Central memory CD4-positive, alpha-beta T cell (primary cell): ENCODE results near the gene ZSCAN5A.
"Not testable (repeated sequence)": the region's sequence is repeated elsewhere in the genome, so short reads cannot be mapped to it uniquely, and the experiment has no call there.

ENCODE experiments used
- DNase-seq: peaks from one replicate; pipeline ENCODE4 v3.0.0; 2022

Gene ZSCAN5A

DNA sequence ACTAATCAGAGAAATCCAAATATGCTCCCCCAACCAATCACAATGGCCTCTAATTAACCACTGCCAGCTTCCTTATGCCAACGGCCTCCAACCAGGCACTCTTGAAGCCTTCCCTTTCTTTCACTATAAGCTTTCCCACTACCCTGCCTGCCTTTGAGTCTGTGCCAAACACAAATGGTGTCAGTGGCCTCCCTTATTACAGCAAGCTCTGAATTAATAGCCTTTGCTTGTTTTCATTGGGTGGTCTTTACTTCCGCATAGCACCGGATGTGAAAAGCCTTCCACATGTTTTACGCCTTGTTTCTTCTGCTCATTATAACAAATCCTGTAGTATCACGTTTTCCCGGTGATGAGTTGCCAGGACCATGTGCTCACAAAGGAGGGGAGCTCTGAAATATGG is 43.5 kb downstream of the ZSCAN5A start:
- no peak for DNase-seq

GRCh38 chr19:56270676-56271075 is 44.0 kb downstream of the ZSCAN5A start:
- DNase-seq = no peak

DNA sequence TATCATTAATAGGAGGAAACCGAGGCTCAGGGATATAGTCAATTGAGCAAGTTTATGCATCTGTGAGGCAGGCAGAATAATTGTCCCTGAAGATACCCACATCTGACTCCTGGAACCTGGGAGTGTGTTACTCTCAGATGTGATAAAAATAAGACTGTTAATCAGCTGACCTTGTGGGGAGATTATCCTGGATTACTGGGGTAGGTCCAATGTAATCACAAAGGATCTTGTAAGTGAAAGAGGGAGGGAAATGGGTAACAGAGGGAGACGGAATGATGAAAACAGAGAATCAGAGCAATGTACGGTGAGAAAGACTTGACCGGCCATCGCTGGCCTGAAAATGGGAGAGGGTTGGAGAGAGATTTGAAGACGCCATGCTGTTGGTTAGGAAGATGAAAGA is 45.3 kb downstream of the ZSCAN5A start:
- no peak for DNase-seq

- no peak for DNase-seq
Observed at GRCh38 chr19:56266051-56266450, 48.6 kb downstream of the ZSCAN5A start.

DNA sequence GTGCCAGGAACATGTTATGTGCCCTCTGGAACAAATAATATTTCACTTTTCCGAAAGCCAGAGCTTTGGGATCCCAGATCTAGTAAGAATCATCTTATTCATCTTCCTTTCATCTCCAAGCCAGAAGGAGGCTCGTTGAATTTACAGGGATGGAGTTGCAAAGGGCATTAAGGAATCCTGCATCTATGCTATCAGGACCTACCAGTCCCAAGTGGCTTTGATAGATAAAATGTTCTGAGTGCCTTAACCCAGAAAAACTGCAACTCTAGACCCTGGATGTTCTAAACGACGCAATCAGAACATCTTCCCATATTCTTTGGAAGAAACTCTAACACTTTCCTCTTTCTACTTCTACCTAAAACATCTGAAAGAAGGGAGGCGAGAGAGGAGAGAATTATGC is 51.3 kb downstream of the ZSCAN5A start:
- DNase-seq = no peak

- not testable (repeated sequence) for DNase-seq
Observed at GRCh38 chr19:56261932-56262331, 52.7 kb downstream of the ZSCAN5A start.

- DNase-seq = no peak
Observed at GRCh38 chr19:56261145-56261544, 53.5 kb downstream of the ZSCAN5A start.

- no peak for DNase-seq
Observed at GRCh38 chr19:56258272-56258671, 56.4 kb downstream of the ZSCAN5A start.

DNA sequence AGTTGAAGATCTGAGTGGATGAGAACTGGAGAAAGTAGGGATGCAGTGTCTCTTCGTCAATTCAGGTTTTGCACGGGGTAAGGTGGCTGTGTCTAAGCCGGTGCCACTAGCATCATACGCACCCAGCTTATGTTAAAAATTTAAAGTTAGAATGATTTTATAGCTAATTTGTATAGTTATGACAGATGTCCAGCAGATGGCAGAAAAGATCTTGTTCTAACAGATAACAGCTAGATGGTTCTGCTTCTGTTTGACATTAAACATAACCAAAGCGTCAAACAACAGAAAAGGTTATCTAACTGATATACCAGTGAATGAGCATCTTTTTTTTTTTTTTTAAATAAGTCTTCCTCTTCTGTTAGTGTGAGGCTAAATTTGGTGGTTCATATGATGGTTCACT is 60.9 kb downstream of the ZSCAN5A start:
- peak; percentile 20 for DNase-seq

- peak; percentile 50 for DNase-seq
Observed at GRCh38 chr19:56252699-56253422, 61.8 kb downstream of the ZSCAN5A start.

GRCh38 chr19:56248736-56249338 is 65.8 kb downstream of the ZSCAN5A start:
- not testable (repeated sequence) for DNase-seq

GRCh38 chr19:56245764-56246163 is 68.9 kb downstream of the ZSCAN5A start:
- not testable (repeated sequence) for DNase-seq

- no peak for DNase-seq
Observed at GRCh38 chr19:56245121-56245740, 69.4 kb downstream of the ZSCAN5A start.

GRCh38 chr19:56223481-56223880 is 91.2 kb downstream of the ZSCAN5A start:
- no peak for DNase-seq

GRCh38 chr19:56222901-56223300 is 91.7 kb downstream of the ZSCAN5A start:
- DNase-seq = no peak

DNA sequence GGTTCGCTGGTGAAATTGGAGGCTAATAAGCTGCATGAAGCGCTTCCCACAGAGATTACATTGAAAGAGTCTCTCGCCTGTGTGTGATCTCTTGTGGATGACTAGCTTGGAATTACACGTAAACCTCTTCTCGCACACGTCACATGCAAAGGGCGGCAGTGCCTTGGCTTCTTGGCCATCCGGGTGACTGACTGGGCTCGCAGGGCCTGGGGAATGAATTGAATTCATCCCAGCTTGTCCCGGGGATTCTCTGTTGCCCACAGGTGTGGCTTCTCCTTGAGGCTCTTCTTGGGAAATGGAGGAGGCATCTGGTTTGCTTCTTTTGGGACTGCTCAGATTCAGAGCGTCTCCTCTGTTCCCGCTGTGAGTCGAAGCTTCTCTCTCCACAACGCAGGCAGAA is 92.8 kb downstream of the ZSCAN5A start:
- no peak for DNase-seq

- not testable (repeated sequence) for DNase-seq
Observed at GRCh38 chr19:56221442-56221841, 93.2 kb downstream of the ZSCAN5A start.

GRCh38 chr19:56218961-56219360 is 95.7 kb downstream of the ZSCAN5A start:
- DNase-seq = no peak

GRCh38 chr19:56217039-56217949 is 97.3 kb downstream of the ZSCAN5A start:
- no peak for DNase-seq

DNA sequence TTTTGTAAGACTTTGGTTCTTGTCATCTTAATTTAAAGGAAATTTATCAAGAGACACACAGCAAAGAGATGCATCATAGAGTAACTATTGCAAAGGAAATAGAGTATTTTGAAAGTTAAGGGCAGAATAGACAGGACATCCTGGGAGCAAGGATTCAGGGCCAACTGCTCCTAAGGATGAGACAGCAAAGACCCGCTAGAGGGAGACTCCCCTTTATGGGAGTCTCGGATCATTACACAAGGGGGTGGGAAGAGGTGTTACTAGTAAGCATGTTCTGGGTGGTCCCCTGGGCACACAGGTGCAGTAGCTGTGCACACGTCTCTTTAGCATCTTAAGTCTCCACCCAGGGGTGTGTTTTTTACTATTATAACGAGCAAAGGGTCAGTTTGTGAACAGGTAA is 102.9 kb downstream of the ZSCAN5A start:
- DNase-seq = no peak

GRCh38 chr19:56210036-56210435 is 104.6 kb downstream of the ZSCAN5A start:
- not testable (repeated sequence) for DNase-seq

DNA sequence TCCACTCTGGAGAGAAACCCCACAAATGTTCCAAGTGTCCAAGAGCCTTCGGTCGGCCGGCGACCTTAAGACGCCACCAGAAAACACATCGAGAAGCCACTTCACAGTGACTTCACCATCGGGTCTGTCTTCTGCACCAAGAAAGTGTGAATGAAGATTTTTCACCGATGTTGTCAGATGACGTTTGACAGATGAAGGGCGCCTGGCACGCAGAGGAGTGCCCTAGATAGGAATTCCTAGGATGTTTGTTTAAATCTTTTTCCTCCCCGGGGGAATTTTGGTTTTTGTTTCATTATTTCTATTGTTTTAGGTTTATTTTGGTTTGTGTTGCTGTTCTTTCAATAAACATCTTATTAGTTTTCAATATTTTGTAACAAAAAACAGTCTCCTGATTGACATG is 105.5 kb downstream of the ZSCAN5A start:
- DNase-seq = no peak

DNA sequence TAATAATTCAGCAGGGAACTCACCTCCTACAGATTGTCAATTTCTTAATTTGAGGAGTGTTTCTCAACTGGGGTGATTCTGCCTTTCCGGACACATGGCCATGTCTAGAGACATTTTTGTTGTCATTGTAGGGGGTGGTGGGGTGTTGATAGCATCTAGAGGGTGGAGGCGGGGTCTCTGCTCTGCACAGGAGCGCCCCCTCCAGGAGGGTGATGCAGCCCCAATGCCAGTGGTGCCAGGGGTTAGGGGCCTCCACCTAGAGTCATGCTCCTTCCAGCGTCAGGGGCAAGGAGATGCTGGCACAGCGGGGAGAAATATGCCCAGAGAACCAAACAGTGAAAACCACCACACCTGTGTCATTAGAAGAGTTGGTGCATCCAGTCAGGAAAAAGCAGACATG is 107.1 kb downstream of the ZSCAN5A start:
- DNase-seq = not testable (repeated sequence)
